HG02981 (cell line): ENCODE results near the gene FSTL3.
"Not testable (repeated sequence)": the region's sequence is repeated elsewhere in the genome, so short reads cannot be mapped to it uniquely, and the experiment has no call there.

ENCODE experiments used
- ATAC-seq: cut with Tn5 transposase; IDR thresholded peaks from one replicate; pipeline ENCODE4 v1.9.1; 2021; ENCODE audit warnings: mild to moderate bottlenecking, moderate library complexity; ENCODE audit not compliant: unreplicated experiment

Gene FSTL3

DNA sequence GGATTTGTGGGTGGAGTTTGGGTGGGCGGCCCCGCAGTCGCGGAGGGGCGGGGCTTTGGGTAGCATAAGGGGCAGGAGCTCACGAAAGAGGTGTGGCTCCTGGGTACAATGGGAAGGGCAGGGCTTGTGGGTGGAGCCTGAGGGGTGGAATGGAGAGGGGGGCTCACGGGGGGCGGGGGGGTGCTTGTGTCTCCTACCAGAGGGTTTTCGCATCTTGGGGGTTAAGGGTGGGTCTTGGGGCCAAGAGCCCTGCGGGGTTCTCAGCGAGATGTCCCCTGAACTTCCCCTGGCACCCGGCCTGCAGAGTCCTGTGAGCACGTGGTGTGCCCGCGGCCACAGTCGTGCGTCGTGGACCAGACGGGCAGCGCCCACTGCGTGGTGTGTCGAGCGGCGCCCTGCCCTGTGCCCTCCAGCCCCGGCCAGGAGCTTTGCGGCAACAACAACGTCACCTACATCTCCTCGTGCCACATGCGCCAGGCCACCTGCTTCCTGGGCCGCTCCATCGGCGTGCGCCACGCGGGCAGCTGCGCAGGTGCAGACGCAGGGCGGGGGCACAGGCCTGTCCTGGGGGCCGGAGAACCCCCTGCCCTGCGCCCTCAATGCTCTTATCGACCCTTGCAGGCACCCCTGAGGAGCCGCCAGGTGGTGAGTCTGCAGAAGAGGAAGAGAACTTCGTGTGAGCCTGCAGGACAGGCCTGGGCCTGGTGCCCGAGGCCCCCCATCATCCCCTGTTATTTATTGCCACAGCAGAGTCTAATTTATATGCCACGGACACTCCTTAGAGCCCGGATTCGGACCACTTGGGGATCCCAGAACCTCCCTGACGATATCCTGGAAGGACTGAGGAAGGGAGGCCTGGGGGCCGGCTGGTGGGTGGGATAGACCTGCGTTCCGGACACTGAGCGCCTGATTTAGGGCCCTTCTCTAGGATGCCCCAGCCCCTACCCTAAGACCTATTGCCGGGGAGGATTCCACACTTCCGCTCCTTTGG is 5.1 kb downstream of the FSTL3 start:
- ATAC-seq: no peak

DNA sequence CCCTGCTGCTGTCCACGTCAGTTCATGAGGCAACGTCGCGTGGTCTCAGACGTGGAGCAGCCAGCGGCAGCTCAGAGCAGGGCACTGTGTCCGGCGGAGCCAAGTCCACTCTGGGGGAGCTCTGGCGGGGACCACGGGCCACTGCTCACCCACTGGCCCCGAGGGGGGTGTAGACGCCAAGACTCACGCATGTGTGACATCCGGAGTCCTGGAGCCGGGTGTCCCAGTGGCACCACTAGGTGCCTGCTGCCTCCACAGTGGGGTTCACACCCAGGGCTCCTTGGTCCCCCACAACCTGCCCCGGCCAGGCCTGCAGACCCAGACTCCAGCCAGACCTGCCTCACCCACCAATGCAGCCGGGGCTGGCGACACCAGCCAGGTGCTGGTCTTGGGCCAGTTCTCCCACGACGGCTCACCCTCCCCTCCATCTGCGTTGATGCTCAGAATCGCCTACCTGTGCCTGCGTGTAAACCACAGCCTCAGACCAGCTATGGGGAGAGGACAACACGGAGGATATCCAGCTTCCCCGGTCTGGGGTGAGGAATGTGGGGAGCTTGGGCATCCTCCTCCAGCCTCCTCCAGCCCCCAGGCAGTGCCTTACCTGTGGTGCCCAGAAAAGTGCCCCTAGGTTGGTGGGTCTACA is 6.6 kb downstream of the FSTL3 start:
- ATAC-seq: no peak

DNA sequence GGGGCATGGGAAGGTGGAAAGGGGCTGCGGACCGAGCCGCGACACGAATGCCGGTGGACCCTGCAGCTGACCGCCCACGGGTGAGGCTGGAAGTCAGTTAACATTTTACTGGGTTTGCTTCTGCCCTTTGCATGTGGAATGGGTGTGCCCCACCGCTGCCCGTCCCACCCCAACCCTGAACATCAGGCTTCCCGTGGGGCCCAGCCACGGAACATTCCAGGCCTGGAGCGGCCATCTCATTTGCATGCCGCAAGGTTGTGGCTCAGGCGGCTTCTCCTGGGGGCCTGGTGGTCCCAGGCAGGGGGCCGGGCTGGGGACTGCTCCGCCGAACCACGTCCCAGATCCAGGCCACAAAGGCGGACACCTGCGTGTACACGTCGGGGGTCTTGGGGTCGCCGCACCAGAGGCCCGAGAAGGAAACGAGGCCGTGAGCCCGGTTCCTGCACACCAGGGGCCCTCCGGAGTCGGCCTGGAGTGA is 9.3 kb downstream of the FSTL3 start:
- no peak for ATAC-seq

DNA sequence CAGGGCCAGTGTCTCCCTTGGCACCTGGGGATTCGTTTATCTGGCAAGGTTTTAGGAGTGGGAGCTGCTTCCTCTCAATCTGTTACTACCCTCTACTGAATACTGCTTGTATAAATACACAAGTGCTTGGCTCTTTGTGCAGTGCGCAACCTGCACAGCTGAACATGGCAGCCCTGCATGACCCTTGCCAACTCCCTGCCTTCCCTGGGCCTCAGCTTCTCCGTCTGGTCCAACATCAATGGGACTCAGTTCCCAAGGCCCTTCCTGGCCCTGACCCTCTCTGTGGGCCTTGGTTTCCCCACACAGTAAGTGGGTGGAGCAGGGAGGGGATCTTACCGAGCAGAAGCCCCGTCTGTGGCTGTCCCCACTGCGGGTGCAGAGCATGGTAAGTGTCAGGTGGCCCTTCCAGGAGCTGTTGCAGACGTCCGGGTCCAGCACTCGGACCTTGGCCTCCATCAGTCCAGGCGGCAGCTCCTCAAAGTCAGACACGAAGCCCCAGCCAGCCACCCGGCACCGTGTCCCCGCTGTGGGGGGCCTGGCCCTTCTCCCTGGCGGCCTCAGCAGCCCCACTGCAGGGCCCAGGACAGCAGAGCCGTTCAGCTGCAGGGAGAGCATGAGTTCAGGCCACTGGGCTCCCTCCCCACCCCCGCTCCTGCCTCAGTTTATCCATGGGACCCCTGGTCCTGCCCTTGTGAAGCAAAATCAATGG is 10.6 kb downstream of the FSTL3 start:
- ATAC-seq: no peak

DNA sequence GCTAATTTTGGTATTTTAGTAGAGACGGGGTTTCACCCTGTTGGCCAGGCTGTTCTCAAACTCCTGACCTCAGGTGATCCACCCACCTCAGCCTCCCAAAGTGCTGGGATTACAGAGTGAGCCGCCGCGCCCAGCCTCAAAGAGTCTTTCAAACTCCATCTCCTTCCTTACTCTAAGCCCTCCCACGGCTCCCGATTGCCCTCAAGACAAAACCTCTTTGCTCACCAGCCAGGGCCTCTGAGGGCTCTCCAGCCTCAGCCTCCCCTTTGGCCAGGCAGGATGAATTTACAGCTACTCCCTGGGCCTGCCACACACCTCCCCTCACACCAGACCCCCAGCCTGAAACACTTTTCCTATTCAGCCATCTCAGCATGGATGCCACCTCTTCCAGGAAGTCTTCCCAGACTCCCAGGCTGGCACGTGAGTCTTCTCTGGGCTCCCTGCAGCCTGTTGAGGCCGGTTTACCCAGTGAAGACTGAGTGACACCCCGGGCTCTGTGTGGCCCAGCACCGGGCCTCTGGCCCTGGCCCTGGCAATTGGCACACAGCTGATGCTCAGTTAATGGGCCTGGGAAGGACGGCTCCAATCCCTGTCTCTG is 11.5 kb downstream of the FSTL3 start:
- ATAC-seq: no peak

DNA sequence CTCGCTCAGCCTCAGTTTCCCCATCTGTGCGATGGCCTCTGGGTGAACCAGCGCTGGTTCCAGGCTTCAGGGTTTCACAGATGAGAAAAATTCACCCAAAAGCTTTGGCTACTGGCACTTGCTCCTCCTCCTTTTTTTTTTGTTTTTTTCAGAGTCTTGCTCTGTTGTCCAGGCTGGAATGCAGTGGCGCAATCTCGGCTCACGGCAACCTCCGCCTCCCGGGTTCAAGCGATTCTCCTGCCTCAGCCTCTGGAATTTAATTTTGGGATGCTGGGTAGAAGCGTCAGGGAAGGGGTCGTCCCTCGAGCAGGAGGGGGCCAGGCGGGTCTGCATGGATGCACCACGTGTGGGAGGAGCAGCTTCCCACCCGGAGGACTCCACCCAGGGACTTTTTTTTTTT is 12.0 kb downstream of the FSTL3 start:
- no peak for ATAC-seq

DNA sequence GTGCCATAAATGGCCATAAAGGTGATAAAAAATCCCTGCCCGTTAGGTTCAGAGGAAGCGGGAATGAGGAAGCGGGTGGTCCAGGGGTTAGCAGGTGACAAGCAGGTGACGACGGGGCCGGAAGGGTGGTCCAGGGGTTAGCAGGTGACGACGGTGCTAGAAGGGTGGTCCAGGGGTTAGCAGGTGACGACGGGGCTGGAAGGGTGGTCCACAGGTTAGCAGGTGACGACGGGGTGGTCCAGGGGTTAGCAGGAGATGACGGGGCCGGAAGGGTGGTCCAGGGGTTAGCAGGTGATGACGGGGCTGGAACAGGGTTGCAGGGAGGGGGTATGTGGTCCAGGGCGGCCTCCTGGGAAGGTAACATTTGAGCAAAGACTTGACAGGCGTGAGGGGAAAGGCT is 12.8 kb downstream of the FSTL3 start:
- no peak for ATAC-seq

DNA sequence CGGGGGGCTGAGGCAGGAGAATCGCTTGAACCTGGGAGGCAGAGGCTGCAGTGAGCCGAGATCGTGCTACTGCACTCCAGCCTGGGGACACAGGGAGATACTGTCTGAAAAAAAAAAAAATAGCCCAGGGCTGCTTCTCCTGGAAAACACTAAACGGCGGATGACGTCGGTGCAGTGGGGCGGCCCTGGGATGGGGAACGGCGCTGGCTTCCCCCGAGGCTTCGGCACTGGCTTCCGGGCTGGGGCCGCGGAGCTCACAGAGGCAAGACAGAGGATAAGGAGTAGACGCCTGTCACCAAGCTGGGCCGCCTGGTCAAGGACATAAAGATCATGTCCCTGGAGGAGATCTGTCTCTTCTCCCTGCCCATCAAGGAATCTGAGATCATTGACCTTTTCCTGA is 14.0 kb downstream of the FSTL3 start:
- no peak for ATAC-seq

DNA sequence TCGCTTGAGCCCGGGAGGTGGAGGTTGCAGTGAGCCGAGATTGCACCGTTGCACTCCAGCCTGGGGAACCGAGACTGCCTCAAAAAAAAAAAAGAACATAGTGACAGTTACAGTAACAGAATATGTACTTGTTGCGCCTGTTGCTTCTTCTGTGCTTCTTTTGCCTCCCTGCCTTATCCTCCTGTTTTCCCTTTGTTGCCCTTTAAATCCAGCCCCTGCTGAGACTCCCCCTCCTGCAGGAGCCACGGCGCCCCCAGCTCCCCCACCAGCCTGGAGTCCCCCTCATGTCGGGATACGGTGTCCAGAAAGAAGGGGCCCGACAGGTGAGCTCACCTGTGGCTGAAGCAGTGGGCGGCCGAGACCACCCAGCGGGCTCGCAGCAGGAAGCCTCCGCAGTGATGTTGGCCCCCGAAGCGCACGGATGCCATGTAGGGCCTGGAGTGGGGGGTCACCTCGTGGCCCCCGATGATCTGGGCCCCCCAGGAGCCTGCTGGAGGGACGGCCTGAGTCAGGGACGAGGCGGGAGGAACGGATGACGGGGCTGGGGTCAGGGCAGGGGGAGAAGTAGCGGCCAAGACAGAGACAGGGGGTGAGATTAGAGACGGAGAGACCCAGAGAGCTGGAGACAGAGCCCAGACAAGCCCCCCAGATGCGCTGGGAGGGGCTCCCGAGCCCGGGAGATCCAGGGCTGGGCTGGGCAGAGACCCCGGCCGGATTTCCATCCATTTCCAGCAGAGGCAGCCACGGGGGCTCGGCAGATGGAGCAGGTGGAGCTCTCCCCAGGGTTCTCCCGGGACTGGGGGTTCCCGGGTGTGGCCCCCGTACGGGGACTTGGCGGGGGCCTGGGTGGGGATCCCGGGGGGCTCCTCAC is 18.5 kb downstream of the FSTL3 start:
- no peak for ATAC-seq

DNA sequence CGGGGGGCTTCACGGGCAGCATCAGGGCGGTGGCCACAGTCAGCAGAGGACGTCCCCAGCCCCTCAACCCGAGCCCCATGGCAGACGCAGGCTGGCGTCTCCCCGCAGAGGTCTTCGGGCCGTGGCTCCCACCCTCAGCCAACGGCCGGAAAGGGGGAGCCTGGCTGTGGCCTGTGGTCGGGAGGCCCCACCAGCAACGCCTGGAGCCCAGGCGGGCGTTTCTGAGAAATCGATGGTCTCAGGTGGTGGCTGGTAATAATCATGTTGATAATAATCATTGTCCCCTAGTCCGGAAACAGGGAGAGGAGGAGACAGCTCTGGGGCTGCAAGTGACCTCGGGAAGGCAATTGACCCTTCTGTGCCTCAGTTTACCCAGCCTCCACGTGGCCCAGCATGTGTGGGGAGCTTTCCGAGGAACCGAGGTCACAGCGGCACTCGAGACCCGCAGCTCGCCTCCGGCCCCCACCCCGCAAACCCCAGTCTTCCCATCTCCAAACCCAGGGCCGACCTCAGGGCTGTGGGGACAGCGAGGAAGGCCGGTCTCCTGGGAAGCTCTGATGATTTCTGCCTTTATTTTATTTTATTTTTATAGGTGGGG is 19.3 kb downstream of the FSTL3 start, which contains the start of gene PRSS57:
TSS of gene PRSS57 (minus strand) at position 101 of the 598 bp plus-strand sequence. CDS start at position 79, 22 bp downstream.
- ATAC-seq: no peak

DNA sequence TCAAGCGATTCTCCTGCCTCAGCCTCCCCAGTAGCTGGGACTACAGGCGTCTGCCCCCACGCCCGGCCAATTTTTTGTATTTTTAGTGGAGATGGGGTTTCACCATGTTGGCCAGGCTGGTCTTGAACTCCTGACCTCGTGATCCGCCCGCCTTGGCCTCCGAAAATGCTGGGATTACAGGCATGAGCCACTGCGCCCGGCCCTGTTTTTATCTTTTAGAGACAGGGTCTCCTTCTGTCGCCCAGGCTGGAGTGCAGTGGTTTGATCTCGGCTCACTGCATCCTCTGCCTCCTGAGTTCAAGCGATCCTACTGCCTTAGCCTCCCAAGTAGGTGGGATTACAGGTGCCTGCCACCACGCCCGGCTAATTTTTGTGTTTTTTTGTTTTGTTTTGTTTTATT is 22.3 kb downstream of the FSTL3 start:
- ATAC-seq: not testable (repeated sequence)

DNA sequence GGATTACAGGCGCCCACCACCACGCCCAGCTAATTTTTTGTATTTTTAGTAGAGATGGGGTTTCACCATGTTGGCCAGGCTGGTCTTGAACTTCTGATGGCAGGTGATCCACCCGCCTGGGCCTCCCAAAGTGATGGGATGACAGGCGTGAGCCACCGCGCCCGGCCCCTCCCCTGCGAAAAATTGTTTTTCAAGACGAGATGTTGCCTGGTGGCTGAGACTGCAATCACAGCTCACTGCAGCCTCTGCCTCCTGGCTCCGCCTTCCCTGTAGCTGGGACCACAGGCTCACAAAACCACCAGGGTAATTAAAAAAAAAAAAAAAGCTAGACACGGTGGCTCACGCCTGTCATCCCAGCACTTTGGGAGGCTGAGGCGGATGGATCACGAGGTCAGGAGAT is 23.7 kb downstream of the FSTL3 start:
- not testable (repeated sequence) for ATAC-seq

DNA sequence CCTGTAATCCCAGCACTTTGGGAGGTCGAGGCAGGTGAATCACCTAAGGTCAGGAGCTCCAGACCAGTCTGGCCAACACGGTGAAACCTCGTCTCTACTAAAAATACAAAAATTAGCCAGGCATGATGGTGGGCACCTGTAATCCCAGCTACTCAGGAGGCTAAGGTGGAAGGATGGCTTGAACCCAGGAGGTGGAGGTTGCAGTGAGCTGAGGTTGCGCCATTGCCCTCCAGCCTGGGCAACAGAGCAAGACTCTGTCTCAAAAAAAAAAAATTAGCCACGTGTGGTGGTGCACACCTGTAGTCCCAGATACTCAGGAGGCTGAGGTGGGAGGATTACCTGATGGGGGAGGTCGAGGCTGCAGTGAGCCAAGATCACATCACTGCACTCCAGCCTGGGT is 26.7 kb downstream of the FSTL3 start:
- not testable (repeated sequence) for ATAC-seq

DNA sequence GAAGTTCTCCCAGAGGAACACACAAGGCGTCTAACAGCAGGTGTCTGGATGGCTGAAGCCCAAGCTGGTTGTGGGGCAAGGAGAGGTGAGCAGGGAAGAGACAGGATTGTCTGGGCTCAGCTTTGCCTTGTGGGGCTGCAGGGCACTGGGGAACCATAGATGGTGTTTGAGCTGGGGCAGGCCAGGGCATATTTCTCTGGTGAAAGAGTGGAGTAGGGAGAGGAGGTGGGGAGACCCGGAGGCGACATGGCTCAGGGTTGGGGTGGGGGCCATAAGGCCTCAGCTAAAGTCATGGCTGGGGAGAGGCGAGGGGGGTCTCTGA is 27.1 kb downstream of the FSTL3 start:
- ATAC-seq: no peak

DNA sequence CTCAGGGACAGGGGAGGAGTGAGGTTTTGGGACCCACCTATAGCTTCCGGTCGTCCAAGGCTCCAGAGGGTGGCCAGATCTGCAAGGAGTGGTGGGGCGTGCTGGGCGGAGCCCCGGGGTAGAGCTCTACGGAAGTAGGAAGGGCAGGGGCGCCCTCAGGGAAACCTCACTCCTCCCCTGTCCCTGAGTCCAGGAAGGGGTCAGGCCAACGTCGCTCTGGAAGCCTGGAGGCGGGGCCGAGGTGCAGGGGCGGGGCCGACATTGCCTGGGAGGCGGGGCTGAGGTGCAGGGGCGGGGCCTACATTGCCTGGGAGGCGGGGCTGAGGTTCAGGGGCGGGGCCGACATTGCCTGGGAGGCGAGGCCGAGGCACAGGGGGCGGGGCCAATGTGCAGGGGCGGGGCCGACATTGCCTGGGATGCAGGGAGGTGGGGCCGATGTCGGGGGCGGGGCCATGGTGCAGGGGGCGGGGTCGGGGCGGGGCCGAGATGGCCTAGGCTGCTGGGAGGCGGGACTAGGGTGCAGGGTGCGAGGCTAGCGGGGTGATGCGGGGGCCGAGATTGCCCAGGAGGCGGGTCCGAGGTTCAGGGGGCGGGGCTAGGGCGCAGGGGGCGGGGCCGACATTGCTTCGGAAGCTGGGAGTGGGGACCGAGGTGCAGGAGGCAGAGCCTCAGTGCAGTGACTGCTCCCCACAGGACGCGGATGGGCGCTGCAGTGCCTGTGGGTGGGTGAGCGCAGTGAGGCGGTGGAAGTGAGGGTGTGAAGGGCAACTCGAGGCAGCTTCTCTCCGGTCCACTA is 27.7 kb downstream of the FSTL3 start:
- no peak for ATAC-seq

DNA sequence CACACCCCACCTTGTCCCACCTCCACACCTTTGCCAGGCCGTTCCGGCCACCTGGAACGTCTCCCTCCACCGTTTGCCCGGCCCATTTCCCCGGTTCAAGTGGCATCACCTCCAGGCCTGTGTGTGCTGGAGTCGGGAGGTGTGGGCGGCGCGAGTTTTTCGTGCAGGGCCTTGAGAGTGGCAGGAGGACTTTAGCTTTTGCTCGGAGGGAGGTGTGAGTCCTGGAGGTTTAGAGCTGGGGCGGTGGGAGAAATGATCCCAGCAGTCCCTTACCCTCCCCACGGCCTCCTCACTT is 28.2 kb downstream of the FSTL3 start:
- no peak for ATAC-seq

DNA sequence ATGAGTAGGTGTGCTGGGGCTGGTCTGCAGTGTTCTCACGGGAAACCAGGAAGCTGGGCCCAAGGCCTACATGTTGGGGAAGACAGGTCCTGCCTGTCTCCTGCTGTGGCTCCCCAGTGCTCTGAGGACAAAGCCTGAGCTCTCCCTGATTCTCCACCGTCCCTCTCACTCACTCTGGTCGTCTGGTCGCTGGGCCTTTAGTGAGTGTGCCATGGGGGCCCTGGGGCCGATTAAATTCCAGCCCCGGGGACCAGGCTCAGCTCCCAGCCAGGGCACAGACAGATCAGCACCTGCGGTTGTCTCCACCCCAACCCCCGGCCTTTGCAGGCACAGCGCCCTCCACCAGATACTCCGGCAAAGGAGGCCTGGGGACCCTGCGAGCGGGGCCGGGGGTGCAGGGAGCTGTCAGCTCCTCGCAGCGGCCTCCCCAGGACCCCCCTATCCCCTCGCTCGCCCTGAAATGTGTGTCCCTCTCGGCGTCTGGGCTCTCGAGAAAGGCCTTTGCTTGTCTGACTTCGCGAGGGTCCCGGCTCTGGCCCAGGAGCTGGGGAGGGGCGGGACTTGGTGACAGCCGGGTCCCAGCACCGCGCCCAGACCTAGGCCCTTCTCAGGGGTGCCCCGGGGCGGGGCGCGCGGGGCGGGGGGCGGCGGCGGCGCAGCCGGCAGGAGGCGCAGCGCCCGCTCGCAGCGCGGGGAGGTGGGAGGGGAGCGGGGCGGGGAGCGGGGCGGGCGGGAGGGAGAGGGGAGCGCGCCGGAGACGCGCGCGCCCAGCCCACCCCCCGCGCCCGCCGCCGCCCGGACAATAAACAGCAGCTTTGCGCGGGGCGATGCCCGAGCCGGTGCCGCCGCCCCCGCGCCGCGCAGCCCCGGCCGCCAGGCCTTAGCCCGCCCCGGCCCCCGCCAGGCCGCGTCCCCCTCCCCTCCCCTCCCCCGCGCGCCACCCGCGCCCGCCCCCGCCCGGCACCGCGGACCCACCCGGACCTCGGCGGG is 32.3 kb downstream of the FSTL3 start, which contains the start of gene PALM:
TSS of gene PALM (plus strand) at position 782 of the 990 bp plus-strand sequence. CDS start 212 bp downstream, outside the sequence.
- ATAC-seq: no peak
